ENCODE results near the gene TACR2. TPM values are rescaled to one million over a fixed set of nuclear protein-coding genes. Genes with fewer than 3 reads are reported as not detected.

The TACR2 gene
- total RNA-seq, 1 experiment from 2014 or later, result 0.21 TPM

DNA sequence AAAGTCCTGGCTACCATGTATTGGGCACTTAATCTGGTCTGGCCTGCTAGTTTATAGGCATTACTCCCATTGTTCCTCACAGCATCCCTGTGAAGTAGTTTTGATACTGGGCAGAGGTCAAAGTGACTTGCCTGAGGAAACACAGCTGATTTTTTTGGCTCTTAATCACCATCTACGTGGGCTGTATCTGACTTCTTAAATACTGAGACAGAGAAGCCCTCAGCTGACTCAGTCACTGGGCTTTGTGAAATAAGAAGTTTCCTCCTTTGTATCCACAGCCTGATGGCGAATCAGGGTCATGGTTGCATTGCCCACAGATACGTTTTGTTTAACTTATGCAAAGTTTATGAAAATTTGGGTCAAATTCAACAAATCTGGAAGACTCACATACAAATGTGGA, 13.2 kb downstream of the TACR2 start:
- TF ChIP-seq SIN3A (IDR thresholded peaks at IDR 0.05; ENCODE audit: borderline replicate concordance, insufficient read depth, low read depth, low read length) (no peak), TCF7L2 (IDR thresholded peaks at IDR 0.05; ENCODE audit: low read depth, low read length) (no peak), POLR2AphosphoS5 (IDR thresholded peaks at IDR 0.05; ENCODE audit: low read depth, low read length) (no peak)
- TF ChIP-seq, protein P1, sequence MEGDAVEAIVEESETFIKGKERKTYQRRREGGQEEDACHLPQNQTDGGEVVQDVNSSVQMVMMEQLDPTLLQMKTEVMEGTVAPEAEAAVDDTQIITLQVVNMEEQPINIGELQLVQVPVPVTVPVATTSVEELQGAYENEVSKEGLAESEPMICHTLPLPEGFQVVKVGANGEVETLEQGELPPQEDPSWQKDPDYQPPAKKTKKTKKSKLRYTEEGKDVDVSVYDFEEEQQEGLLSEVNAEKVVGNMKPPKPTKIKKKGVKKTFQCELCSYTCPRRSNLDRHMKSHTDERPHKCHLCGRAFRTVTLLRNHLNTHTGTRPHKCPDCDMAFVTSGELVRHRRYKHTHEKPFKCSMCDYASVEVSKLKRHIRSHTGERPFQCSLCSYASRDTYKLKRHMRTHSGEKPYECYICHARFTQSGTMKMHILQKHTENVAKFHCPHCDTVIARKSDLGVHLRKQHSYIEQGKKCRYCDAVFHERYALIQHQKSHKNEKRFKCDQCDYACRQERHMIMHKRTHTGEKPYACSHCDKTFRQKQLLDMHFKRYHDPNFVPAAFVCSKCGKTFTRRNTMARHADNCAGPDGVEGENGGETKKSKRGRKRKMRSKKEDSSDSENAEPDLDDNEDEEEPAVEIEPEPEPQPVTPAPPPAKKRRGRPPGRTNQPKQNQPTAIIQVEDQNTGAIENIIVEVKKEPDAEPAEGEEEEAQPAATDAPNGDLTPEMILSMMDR (IDR thresholded peaks at IDR 0.05), result no peak
- TF ChIP-seq, protein P2, sequence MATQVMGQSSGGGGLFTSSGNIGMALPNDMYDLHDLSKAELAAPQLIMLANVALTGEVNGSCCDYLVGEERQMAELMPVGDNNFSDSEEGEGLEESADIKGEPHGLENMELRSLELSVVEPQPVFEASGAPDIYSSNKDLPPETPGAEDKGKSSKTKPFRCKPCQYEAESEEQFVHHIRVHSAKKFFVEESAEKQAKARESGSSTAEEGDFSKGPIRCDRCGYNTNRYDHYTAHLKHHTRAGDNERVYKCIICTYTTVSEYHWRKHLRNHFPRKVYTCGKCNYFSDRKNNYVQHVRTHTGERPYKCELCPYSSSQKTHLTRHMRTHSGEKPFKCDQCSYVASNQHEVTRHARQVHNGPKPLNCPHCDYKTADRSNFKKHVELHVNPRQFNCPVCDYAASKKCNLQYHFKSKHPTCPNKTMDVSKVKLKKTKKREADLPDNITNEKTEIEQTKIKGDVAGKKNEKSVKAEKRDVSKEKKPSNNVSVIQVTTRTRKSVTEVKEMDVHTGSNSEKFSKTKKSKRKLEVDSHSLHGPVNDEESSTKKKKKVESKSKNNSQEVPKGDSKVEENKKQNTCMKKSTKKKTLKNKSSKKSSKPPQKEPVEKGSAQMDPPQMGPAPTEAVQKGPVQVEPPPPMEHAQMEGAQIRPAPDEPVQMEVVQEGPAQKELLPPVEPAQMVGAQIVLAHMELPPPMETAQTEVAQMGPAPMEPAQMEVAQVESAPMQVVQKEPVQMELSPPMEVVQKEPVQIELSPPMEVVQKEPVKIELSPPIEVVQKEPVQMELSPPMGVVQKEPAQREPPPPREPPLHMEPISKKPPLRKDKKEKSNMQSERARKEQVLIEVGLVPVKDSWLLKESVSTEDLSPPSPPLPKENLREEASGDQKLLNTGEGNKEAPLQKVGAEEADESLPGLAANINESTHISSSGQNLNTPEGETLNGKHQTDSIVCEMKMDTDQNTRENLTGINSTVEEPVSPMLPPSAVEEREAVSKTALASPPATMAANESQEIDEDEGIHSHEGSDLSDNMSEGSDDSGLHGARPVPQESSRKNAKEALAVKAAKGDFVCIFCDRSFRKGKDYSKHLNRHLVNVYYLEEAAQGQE (IDR thresholded peaks at IDR 0.05; ENCODE audit: insufficient read depth in 1 of 2, low read depth in 2 of 2, low read length in 1 of 2), result no peak
- CTCF ChIA-PET, result interaction anchor here (0.7 kb wide), 1 partner anchor 321 kb away, joined by 3 read pairs; no protein-coding TSS in a partner anchor
- BruUV-seq (replicated peaks), result no TSS peak
- Histone ChIP-seq H3K27ac (ENCODE audit: low read length) (no peak overlapping the region), H3K4me1 (ENCODE audit: control insufficient read depth, insufficient read depth, low read length) (peaks cover 11% of the 10 kb centered on the region; the same call in 1 of the 2 replicates), H3K9me3 (ENCODE audit: control insufficient read depth, insufficient read depth, low read depth, low read length) (no peaks in the 10 kb centered on the region), H3K4me3 (ENCODE audit: low read depth in 2 of 2, low read length in 2 of 2) (no peak overlapping the region), H3K36me3 (ENCODE audit: control insufficient read depth, insufficient read depth, low read length) (no peaks in the 10 kb centered on the region), H3K27me3 (ENCODE audit: control insufficient read depth, insufficient read depth, low read length) (no peaks in the 10 kb centered on the region)
- DNase-seq (ENCODE audit: low read depth, low spot score), result no peak
- POLR2A ChIA-PET, result no interaction called here
- in situ Hi-C loops (cut with HindIII; ENCODE audit: low pct_unique_long_range_greater_than_20kb, low sequenced_read_pairs), result no loop called here
- ATAC-seq, result no peak
- intact Hi-C loops (cut with micrococcal nuclease; ENCODE audit: unreplicated experiment), result no loop called here

DNA sequence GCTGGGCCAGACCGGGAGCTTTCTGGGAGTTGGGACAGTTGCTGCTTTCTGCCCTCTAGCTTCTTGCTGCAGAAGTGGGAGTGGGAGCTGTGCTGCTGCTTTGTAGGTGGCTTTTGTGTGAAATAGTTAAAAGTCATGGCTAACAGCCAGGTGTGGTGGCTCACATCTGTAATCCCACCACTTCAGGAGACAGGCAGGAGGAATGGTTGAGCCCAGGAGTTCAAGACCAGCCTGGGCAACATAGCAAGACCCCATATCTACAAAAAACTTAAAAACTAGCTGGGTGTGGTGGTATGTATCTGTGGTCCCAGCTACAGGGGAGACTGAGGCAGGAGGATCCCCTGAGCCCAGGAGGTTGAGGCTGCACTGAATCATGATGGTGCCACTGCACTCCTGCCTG, 13.7 kb downstream of the TACR2 start:
- Histone ChIP-seq H3K36me3 (ENCODE audit: control insufficient read depth, insufficient read depth, low read length) (no peaks in the 10 kb centered on the region), H3K27me3 (ENCODE audit: control insufficient read depth, insufficient read depth, low read length) (no peaks in the 10 kb centered on the region), H3K27ac (ENCODE audit: low read length) (no peak overlapping the region), H3K4me1 (ENCODE audit: control insufficient read depth, insufficient read depth, low read length) (peaks cover 8% of the 10 kb centered on the region; the same call in 1 of the 2 replicates), H3K9me3 (ENCODE audit: control insufficient read depth, insufficient read depth, low read depth, low read length) (no peaks in the 10 kb centered on the region), H3K4me3 (ENCODE audit: low read depth in 2 of 2, low read length in 2 of 2) (no peak overlapping the region)
- TF ChIP-seq POLR2AphosphoS5 (IDR thresholded peaks at IDR 0.05; ENCODE audit: low read depth, low read length) (no peak), TCF7L2 (IDR thresholded peaks at IDR 0.05; ENCODE audit: low read depth, low read length) (no peak), SIN3A (IDR thresholded peaks at IDR 0.05; ENCODE audit: borderline replicate concordance, insufficient read depth, low read depth, low read length) (no peak)
- TF ChIP-seq, protein P2 (IDR thresholded peaks at IDR 0.05; ENCODE audit: insufficient read depth in 1 of 2, low read depth in 2 of 2, low read length in 1 of 2), result no peak
- TF ChIP-seq, protein P1 (IDR thresholded peaks at IDR 0.05), result no peak
- DNase-seq (ENCODE audit: low read depth, low spot score) (no peak), ATAC-seq (no peak)
- ChIA-PET CTCF (interaction anchor here (0.6 kb wide), 1 partner anchor 9 kb away, joined by 6 read pairs; no protein-coding TSS in a partner anchor), POLR2A (no interaction called here)
- BruUV-seq (replicated peaks), result no TSS peak
- intact Hi-C loops (cut with micrococcal nuclease; ENCODE audit: unreplicated experiment), result no loop called here
- in situ Hi-C loops (cut with HindIII; ENCODE audit: low pct_unique_long_range_greater_than_20kb, low sequenced_read_pairs), result no loop called here

All from Panc1 (cell line).